GM19455 (cell line): Measurements from ENCODE around the gene GTF2H4.

ENCODE experiments used
- ATAC-seq: cut with Tn5 transposase; IDR thresholded peaks from one replicate; pipeline ENCODE4 v1.9.1; 2021; ENCODE audit not compliant: unreplicated experiment

Gene GTF2H4

DNA sequence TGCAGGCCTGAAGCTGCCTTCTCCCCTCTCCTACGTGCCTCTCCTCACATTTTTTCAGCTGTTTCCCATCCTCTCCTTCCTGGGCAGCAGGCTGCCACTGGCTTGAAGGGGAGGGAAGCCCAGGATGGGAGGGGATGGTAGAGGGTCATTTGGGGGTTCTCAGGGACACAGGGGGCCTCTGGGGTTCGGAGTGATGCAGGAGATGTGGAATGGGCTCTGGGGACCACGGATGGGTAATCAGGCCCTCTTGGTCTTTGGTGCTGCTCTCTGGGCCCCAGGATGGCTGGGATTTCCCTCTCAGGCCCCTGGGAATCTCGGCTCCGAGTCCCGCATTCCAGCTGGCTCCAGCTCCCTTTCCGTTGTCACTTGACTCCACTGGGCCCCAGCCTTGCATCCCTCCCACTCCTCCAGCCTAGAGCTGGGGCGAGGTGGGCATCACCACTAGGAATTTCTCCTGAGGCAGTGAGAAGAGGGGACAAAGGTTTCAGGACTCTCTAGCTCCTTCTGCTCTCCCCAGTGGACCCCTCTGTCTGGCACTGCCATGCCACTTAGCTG is 25.7 kb upstream of the GTF2H4 start:
- ATAC-seq = no peak

DNA sequence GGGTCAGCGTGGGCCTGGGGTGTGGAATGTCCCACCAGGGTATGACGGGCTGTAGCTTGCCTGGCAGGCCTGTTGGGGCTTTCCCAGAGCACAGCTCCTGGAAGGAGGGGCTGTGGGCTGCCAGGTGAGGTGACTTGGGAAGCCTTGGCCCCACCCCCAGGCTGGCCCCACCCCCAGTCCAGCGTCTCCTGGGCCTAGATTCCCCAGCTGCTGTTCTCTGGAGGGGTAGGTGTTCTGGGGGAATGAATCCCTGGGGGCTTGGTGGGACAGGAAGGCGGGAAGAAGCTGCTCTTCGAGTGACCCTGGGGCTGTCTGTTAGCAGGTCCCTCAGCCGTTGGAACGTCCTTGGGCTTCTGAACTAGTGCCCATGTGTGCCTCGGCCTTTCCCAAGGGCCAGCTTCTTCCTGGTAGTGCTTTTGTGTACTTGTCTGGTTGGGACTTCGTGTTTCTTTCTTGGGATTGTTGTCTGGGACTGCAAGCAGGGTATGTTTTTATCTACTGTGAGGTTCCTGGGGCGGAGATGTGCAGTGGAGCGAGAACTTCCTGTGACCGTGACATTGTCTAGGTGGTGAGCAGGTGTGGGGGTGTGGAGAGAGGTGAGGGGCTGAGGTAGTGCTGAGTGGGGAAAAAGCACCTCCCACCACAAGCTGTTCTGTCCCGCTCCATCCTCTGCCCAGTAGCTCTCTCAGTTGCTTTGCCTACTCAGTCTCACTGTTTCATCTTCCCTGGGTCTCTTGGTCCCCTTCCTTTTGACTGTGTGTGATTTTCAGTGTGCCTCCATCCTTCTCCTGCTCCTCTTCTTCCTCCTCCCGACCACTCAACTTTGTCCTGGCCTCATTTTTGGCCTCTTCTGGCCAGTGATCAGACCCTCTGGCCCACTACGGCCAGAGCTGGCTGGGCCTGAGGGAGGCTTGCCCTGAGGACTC is 25.0 kb upstream of the GTF2H4 start:
- ATAC-seq = no peak

DNA sequence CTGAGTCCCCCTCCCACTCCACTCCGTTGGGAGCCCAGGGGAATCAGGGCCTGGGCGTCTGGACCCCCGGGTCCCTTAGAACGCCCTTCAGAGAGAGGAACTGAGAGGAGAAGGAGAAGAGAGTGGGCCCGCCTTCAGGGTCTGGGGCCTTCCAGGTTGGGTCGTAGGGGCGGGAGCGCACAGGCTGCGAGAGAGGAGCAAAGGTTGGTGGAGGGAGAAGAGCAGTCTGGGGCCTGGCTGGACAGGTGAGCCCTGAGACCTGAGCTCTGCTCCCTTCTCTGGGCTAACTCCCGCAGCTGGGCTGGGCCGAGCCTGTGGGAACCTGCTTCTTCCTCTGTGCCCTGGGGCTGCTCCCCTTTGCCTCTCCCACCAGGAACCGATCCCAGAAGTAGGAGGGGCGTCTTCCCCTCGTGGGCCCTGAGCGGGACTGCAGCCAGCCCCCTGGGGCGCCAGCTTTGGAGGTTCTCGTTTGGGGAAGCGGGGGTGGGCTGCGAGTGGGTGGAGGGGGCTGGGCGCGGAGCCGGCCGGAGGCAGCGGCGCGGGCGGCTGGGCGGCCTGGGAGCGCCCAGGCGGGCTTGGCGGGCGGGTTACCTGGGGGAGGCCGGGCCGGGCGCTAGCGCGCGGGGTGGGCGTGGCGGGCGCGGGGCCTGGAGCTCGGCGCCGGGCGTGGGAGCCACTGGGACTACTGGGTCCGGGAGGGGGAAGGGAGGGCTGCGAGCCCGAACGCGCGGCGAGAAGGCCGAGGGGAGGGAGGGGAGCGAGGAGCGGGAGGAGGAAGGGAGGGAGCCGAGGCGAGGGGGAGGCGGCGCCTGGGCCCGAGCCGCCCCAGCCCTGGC is 24.1 kb upstream of the GTF2H4 start, which contains the start of gene DDR1:
TSS of gene DDR1 (plus strand) at position 835 of the 836 bp plus-strand sequence. CDS start 4,211 bp downstream, outside the sequence.
- no peak for ATAC-seq

DNA sequence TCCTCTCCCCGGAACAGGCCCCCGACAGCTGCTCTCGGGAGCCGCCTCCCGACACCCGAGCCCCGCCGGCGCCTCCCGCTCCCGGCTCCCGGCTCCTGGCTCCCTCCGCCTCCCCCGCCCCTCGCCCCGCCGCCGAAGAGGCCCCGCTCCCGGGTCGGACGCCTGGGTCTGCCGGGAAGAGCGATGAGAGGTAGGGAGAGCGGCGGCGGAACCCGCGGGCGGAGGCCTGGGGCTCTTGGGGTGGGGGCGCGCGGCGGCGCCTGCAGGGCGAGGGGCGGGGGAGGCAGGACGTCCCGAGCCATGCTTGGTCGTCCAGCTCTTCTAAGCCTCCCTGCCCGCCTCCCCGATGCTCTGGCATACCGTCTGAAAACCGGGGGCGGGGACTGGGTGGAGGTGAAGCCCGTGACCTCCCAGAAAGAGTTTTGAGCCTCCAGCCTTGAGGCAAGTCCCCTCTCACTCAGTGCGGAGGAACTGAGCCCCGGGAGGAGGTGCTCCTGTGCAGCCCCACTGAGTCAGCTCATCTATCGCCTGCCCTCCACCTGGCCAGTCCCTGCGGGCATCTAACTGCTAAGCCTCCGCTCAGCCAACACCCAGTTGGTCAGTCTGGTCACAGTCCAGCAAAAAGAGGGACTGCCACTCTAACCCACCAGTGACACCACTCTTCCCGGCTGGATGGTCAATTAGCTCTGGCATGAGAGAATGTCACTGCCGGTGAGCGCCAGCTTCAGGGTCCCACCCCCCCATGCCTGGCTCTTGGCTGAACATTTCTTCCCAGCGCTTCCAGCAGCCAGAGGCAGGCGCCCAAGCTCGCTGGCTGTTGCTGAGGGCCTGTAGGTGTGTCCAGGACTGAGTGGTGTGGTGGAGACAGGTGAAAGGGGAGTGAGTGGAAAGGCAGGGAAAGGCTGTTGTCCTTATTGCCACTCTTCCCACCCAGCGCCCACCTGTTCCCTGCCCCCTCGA is 23.2 kb upstream of the GTF2H4 start:
- ATAC-seq = no peak

DNA sequence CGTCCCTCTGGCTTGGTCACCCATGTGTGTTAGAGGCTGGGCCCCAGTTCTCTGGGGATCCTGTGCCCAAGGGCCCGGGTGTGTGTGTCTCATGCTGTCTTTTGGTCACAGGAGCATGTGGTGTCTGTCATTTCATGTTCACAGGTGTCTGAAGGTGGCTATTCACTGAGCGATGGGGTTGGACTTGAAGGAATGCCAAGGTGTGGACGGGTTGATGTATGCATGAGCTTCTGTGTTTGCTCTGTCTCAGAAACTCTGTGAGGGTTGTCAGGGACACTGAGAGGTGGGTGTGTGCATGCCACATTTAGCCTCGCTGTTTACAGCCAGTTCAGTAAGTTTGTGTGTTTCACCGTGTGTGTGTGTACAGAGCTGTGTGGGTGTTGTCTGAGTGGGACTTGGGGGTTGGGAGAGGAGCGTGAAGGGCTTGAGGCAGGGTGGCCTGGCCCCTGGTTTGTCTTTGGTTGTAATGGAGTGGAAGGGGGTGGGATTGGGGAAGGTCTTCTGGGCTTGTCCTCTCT is 22.5 kb upstream of the GTF2H4 start:
- ATAC-seq = no peak

DNA sequence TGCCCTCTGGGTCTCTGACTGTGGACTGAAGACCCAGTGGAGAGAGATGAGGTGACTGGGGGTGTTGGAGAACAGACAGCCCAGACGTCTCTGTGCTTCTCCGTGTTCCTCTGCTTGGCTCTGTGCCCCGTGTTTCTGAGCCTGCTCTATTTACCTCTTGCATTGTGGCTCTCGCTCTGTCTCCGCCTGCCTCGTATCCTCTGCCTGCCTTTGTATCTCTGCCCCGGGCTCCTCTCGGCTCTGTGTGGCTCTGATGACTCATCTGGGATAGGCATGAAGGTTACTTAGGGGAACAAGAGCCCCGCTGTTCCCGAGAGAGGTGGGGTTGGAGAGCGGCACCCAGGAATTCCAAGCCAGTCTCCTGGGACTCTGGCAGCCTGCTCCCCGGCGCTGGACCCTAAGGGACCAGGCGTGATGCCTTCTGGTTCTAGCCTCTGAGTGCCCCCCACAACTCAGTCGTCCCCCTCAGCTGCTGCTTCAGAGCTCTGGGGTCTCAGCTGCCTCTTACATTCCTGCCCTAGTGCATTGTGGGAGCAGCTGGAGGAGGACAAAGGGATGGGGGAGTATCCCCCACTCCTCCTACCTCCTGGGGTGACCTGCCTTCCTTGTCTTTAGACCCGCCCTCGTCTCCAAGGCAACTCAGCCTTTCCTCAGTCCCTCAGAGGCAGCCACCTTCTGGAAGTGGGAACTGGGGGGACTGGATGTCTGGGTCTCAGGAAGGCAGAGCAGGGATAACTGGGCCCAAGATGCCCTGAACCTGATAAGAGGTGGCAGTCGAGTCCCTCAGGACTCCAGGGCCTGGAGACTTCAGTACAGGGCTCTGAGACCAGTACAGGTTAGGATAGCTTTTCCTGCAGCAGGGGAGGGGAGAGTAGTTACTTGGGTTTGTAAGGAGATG is 21.8 kb upstream of the GTF2H4 start:
- ATAC-seq = no peak

DNA sequence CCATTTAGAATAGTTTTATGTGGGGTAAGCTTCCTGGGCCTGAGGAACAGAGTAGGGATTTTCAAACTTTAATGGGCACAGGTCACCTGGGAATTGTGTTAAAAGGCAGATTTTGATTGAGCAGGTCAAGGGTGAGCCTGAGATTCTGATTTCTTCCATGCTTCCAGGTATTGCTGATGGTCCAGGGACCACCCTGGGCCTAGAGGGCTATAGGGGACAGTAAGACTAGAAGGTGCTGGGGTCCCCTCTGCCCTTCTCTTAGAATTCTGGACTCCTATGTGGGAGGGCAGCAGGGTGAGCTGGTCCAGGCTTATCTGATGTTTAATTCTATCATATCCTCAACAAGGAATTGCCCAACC is 21.1 kb upstream of the GTF2H4 start:
- no peak for ATAC-seq

DNA sequence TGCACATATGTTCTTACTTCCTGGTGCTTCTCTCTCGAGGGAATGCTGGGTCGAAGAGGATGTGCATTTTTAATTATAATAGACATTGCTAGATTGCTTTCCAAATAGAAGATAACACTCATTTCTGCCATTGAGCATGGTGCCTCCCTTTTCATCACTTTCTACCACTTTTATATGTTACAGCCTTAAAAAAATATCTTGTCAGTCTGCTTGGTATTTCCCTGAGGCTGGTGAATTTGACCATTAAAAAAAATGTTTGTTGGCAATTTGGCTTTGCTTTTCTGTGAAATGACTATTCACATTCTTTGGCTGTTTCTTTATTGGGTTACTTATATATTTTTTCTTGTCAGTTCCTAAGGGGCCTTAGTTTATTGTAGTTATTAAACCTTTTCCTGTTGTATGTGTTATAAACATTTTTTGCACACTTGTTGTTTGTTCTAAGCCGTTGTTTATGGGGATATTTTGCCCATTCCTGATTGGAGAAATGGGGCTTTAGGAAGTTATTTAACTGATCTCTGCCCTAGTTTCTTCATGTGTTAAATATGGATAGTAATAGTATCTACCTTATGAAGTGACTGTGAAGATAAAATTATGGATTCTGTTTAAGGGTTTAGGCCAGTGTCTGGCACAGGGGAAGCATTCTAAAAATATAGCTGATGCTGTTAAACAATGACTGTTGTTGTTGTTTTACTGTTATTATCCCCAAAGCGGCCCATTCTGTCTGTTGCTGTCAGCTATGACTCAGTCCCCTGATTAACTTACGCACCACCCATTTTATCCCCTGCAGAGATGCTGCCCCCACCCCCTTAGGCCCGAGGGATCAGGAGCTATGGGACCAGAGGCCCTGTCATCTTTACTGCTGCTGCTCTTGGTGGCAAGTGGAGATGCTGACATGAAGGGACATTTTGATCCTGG is 19.8 kb upstream of the GTF2H4 start:
- no peak for ATAC-seq

DNA sequence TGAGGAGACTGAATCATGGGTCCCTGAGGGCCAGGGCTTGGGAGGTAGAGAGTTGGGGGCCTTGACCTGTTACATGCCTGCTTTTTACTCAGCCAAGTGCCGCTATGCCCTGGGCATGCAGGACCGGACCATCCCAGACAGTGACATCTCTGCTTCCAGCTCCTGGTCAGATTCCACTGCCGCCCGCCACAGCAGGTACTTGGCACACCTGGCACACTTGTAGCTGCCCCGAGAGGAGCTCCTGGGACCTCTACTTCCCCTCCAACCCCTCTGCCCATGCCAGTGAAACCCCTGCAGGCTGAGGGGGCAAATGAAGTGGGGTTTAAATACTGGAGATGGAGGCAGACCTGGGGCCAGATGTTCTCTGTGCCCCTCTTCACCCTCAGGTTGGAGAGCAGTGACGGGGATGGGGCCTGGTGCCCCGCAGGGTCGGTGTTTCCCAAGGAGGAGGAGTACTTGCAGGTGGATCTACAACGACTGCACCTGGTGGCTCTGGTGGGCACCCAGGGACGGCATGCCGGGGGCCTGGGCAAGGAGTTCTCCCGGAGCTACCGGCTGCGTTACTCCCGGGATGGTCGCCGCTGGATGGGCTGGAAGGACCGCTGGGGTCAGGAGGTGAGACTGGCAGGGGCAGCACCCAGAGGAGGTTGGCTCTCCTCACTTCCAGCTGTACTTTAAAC is 19.1 kb upstream of the GTF2H4 start:
- ATAC-seq = no peak

DNA sequence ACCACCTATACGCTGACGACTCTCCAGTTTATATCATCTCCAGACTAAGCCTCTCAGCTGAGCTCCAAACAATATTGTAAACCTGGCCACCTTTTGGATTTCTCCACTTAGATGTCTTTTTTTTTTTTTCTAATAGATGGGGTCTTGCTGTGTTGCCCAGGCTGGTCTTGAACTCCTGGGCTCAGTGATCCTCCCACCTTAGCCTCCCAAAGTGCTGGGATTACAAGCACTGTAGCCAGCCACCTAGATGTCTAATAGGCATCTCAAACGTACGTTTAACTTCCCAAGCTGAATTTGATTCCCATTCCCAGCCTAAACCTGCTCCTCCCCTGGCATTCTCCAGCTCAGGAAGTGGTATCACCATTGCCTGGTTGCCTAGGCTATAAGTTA is 18.5 kb upstream of the GTF2H4 start:
- no peak for ATAC-seq

DNA sequence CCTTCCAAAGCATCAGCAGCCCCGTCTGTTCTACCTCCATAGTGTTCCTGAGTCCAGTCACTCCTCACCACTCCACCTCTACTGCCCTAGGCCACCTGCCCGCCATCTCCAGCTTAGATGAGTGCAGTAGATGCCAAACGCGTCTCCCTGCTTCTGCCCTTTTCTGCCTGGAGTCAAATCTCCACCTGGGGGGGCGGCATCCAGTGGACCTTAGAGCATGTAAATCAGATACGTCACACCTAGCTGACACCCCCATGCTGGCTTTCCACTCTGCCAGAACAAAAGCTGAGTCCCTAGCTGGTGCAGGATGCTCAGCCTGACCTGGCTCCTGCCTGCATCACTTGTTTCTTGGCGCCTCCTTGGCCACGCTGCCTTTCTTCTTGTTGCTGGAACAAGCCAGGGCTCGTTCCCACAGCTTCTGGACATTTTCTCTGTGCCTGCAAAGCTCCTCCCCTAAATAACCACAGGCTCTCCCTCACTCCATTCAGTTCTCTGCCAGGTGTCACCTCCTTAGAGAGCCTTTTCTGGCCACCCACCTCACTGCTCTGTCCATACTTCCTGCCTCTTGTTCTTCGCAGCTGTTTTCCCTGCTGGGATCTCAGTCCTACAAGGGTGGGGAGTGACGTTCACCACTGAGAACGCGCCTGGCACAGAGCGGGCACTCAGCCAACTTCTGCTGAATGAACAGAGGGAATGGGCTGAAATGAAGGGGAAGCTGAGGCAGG is 17.9 kb upstream of the GTF2H4 start:
- no peak for ATAC-seq

DNA sequence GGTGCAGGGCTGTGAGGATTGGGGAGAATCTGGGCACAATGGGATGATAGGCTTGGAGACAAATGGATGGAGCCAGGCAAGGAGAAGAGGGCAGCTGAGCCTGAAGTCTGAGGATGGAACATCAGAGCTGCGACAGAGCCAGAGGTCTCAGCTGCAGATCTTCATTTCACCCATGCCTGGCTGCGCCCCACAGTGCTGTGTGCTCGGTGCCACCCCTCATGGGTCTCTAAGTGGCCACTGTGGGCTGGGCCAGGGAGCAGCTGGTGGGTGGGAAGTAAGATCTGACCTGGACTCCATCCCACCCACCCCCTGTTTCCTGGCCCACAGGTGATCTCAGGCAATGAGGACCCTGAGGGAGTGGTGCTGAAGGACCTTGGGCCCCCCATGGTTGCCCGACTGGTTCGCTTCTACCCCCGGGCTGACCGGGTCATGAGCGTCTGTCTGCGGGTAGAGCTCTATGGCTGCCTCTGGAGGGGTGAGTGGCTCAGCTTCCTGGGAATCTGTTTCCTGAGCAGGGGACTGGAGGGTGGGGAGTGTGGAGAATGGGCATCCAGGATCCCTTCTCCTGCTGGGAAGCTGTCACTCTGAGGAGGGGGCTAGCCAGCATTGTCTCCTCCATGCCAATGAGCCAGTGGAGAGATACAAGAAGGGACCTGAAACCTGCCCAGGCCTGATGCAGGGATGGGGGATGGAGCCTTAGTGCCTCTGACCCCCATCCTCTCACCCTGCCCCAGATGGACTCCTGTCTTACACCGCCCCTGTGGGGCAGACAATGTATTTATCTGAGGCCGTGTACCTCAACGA is 17.2 kb upstream of the GTF2H4 start:
- ATAC-seq = no peak

DNA sequence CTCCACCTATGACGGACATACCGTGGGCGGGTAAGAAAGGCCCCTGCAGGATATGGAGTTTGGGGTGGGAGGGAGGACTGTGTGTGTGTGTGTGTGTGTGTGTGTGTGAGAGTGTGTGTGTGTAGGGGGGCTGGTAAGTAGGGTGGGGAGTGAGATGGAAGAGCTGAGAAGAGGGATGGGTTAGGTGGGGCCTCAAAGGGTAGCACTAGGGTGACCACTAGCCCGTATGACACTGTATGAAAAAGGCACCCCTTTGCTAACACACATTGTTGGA is 16.6 kb upstream of the GTF2H4 start:
- no peak for ATAC-seq

DNA sequence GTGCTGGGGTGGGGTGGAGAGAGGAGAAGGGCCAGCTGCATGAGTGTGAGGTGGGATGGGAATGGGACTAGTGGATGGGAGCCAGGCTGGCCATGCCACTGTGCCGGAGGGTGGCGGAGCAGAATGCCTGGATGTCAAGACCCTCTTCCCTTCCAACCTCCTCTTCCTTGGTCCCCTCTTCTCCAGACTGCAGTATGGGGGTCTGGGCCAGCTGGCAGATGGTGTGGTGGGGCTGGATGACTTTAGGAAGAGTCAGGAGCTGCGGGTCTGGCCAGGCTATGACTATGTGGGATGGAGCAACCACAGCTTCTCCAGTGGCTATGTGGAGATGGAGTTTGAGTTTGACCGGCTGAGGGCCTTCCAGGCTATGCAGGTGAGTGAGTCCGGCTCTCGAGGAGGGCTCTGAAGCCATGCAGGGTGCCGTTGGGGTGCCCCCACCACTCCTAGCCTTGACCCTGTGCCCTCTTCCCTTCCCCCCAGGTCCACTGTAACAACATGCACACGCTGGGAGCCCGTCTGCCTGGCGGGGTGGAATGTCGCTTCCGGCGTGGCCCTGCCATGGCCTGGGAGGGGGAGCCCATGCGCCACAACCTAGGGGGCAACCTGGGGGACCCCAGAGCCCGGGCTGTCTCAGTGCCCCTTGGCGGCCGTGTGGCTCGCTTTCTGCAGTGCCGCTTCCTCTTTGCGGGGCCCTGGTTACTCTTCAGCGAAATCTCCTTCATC is 16.0 kb upstream of the GTF2H4 start:
- ATAC-seq = no peak

DNA sequence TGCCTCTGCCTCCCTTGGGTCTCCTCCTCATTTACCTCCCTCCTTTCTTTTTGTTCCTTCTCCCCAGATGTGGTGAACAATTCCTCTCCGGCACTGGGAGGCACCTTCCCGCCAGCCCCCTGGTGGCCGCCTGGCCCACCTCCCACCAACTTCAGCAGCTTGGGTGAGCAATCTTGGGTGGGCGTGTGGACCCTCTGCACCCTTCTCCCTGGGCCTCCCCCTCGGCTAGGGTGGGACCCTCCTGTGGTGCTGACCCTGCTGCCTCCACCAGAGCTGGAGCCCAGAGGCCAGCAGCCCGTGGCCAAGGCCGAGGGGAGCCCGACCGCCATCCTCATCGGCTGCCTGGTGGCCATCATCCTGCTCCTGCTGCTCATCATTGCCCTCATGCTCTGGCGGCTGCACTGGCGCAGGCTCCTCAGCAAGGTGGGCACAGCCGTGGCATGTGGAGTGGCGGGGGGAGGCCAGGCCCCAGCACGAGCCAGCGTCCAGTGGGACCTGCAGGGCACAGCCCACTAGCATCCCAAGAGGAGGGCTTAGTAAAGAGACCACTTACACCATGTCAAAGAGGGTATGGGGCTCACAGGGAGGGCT is 14.9 kb upstream of the GTF2H4 start:
- ATAC-seq = no peak
